ENCODE measurements around the gene LMAN1. TPM values are rescaled to one million over a fixed set of nuclear protein-coding genes. Genes with fewer than 3 reads are reported as not detected.

LMAN1 gene
- total and polyA plus RNA-seq, 2 experiments from 2014 or later: 127 to 193 TPM

- no peak for DNase-seq
- H3K4me1 ChIP-seq (ENCODE audit: insufficient read depth): peaks cover 11% of the 10 kb centered on the region
- H3K9me2 ChIP-seq (ENCODE audit: insufficient read depth): no peaks in the 10 kb centered on the region
- H3K27ac ChIP-seq: no peak overlapping the region
- no peak overlapping the region for H3K9ac ChIP-seq
- in situ Hi-C loops (cut with MboI): no loop called here
- H3K4me3 ChIP-seq: no peak overlapping the region
- peaks cover 13% of the 10 kb centered on the region for H3F3A ChIP-seq (ENCODE audit: insufficient read depth)
- H3K9me3 ChIP-seq (ENCODE audit: low read depth): no peaks in the 10 kb centered on the region
- no peak overlapping the region for H2AFZ ChIP-seq
- H3K36me3 ChIP-seq (ENCODE audit: low read depth): no peaks in the 10 kb centered on the region
- no peaks in the 10 kb centered on the region for H4K20me1 ChIP-seq (ENCODE audit: insufficient read depth)
- WGBS, 2 experiments (ENCODE audit: low coverage in 1 of 2, low lambda C conversion rate in 2 of 2, missing lambda C conversion rate in 2 of 2): 73 to 78% methylated on average over 7 of the region's 7 CpGs
- H3K4me2 ChIP-seq (ENCODE audit: unreplicated experiment): no peak overlapping the region
- TF ChIP-seq EZH2phosphoT487 (IDR thresholded peaks at IDR 0.05; ENCODE audit: insufficient read depth, low read depth) (no peak), EZH2 (IDR thresholded peaks at IDR 0.05; ENCODE audit: insufficient read depth, poor library complexity, severe bottlenecking) (no peak)
- peaks cover 16% of the 10 kb centered on the region; the same call in 1 of the 2 replicates for H3K27me3 ChIP-seq (replicated peaks; ENCODE audit: insufficient read depth)
- H3K79me2 ChIP-seq (ENCODE audit: insufficient read depth): no peaks in the 10 kb centered on the region
Observed at GRCh38 chr18:59376351-59376935, 17.4 kb upstream of the LMAN1 start.

- WGBS, 2 experiments (ENCODE audit: low coverage in 1 of 2, low lambda C conversion rate in 2 of 2, missing lambda C conversion rate in 2 of 2): 87 to 95% methylated on average over 3 of the region's 3 CpGs
- TF ChIP-seq EZH2phosphoT487 (IDR thresholded peaks at IDR 0.05; ENCODE audit: insufficient read depth, low read depth): no peak
- TF ChIP-seq EZH2 (IDR thresholded peaks at IDR 0.05; ENCODE audit: insufficient read depth, poor library complexity, severe bottlenecking): no peak
- no peak for DNase-seq
- no peaks in the 10 kb centered on the region for H3F3A ChIP-seq (ENCODE audit: insufficient read depth)
- in situ Hi-C loops (cut with MboI): no loop called here
- H2AFZ ChIP-seq: no peak overlapping the region
- H4K20me1 ChIP-seq (ENCODE audit: insufficient read depth): no peaks in the 10 kb centered on the region
- H3K9me2 ChIP-seq (ENCODE audit: insufficient read depth): no peaks in the 10 kb centered on the region
- H3K79me2 ChIP-seq (ENCODE audit: insufficient read depth): no peaks in the 10 kb centered on the region
- H3K36me3 ChIP-seq (ENCODE audit: low read depth): no peaks in the 10 kb centered on the region
- no peak overlapping the region for H3K4me2 ChIP-seq (ENCODE audit: unreplicated experiment)
- H3K4me3 ChIP-seq: no peak overlapping the region
- H3K27ac ChIP-seq: no peak overlapping the region
- H3K4me1 ChIP-seq (ENCODE audit: insufficient read depth): no peaks in the 10 kb centered on the region
- H3K9ac ChIP-seq: no peak overlapping the region
- H3K27me3 ChIP-seq (replicated peaks; ENCODE audit: insufficient read depth): peaks cover 16% of the 10 kb centered on the region; the same call in 1 of the 2 replicates
- no peaks in the 10 kb centered on the region for H3K9me3 ChIP-seq (ENCODE audit: low read depth)
Observed at GRCh38 chr18:59374128-59374527, 15.1 kb upstream of the LMAN1 start.

GRCh38 chr18:59372975-59373374, 13.9 kb upstream of the LMAN1 start:
- Histone ChIP-seq H3K27me3 (replicated peaks; ENCODE audit: insufficient read depth) (peaks cover 13% of the 10 kb centered on the region), H3K9me2 (ENCODE audit: insufficient read depth) (no peaks in the 10 kb centered on the region), H2AFZ (no peak overlapping the region), H3K36me3 (ENCODE audit: low read depth) (no peaks in the 10 kb centered on the region), H3K27ac (no peak overlapping the region), H3K4me3 (no peak overlapping the region), H3F3A (ENCODE audit: insufficient read depth) (no peaks in the 10 kb centered on the region), H3K9ac (no peak overlapping the region), H3K79me2 (ENCODE audit: insufficient read depth) (no peaks in the 10 kb centered on the region), H3K9me3 (ENCODE audit: low read depth) (no peaks in the 10 kb centered on the region), H3K4me1 (ENCODE audit: insufficient read depth) (no peaks in the 10 kb centered on the region), H3K4me2 (ENCODE audit: unreplicated experiment) (no peak overlapping the region), H4K20me1 (ENCODE audit: insufficient read depth) (no peaks in the 10 kb centered on the region)
- WGBS, 2 experiments (ENCODE audit: low coverage in 1 of 2, low lambda C conversion rate in 2 of 2, missing lambda C conversion rate in 2 of 2): 73 to 86% methylated on average over 2 of the region's 2 CpGs
- in situ Hi-C loops (cut with MboI): no loop called here
- no peak for TF ChIP-seq EZH2 (IDR thresholded peaks at IDR 0.05; ENCODE audit: insufficient read depth, poor library complexity, severe bottlenecking)
- TF ChIP-seq EZH2phosphoT487 (IDR thresholded peaks at IDR 0.05; ENCODE audit: insufficient read depth, low read depth): no peak
- no peak for DNase-seq

GRCh38 chr18:59360381-59360780, 1.3 kb upstream of the LMAN1 start:
- Histone ChIP-seq H3K4me3 (no peak overlapping the region), H3K27ac (no peak overlapping the region), H3K4me2 (ENCODE audit: unreplicated experiment) (no peak overlapping the region), H3F3A (ENCODE audit: insufficient read depth) (peaks cover 9% of the 10 kb centered on the region), H3K4me1 (ENCODE audit: insufficient read depth) (peaks cover 24% of the 10 kb centered on the region), H2AFZ (no peak overlapping the region), H3K9ac (no peak overlapping the region), H4K20me1 (ENCODE audit: insufficient read depth) (peaks cover 14% of the 10 kb centered on the region), H3K36me3 (ENCODE audit: low read depth) (peaks cover 12% of the 10 kb centered on the region; the same call in 1 of the 2 replicates), H3K27me3 (replicated peaks; ENCODE audit: insufficient read depth) (0 out of 2 replicates have a peak, but pooled peaks cover 8% of the 10 kb centered on the region), H3K9me2 (ENCODE audit: insufficient read depth) (no peaks in the 10 kb centered on the region), H3K79me2 (ENCODE audit: insufficient read depth) (peaks cover 42% of the 10 kb centered on the region), H3K9me3 (ENCODE audit: low read depth) (no peaks in the 10 kb centered on the region)
- WGBS, 2 experiments (ENCODE audit: low coverage in 1 of 2, low lambda C conversion rate in 2 of 2, missing lambda C conversion rate in 2 of 2): 97 to 99% methylated on average over 3 of the region's 3 CpGs
- DNase-seq: no peak
- TF ChIP-seq EZH2 (IDR thresholded peaks at IDR 0.05; ENCODE audit: insufficient read depth, poor library complexity, severe bottlenecking) (no peak), EZH2phosphoT487 (IDR thresholded peaks at IDR 0.05; ENCODE audit: insufficient read depth, low read depth) (no peak)
- in situ Hi-C loops (cut with MboI): no loop called here
